Endothelial cell of umbilical vein (primary cell): ENCODE measurements around the gene PRDM16. TPM values are rescaled to one million over a fixed set of nuclear protein-coding genes. Genes with fewer than 3 reads are reported as not detected.

Source experiments
- BruUV-seq: library from RNA; stranded (reverse); fragments of 400-500 nt; replicated peaks from 2 replicates; lab custom pipeline; 2021; lab: Mats Ljungman, UMichigan
- CTCF ChIA-PET: fragments of 300-600, 350-600 bp; sonication (Branson Sonifier 250); formaldehyde crosslinking; loops from one replicate; lab custom pipeline; 2021; ENCODE audit warnings: antibody characterized with exemption, inconsistent platforms; lab: Charles Lee
- POLR2A ChIA-PET: fragments of 300-600, 350-600 bp; sonication (Branson Sonifier 250); formaldehyde crosslinking; loops from one replicate; lab custom pipeline; 2021; ENCODE audit warnings: antibody characterized with exemption, inconsistent platforms; lab: Charles Lee
- DNase-seq: peaks from one replicate; pipeline ENCODE4 v3.0.0-alpha.2; 2011; ENCODE audit warnings: low read depth, low spot score
- FAIRE-seq: peaks from 2 replicates; lab custom pipeline; 2011; peaks lifted over from hg19 to GRCh38; lab: Jason Lieb, UNC
- H2AFZ ChIP-seq: 2 replicates; pipeline ENCODE4 v1.6.0; 2012; ENCODE audit warnings: low read depth, low read length, control low read depth, inconsistent platforms
- H3K27ac ChIP-seq: 2 replicates; pipeline ENCODE4 v1.5.1; 2011; ENCODE audit warnings: low read depth, mild to moderate bottlenecking, control low read depth, low read length, moderate library complexity; ENCODE audit not compliant: insufficient read depth
- H3K27me3 ChIP-seq, 2 experiments: 2 replicates each; pipeline versions ENCODE4 v1.6.0 to v1.6.1; 2011; ENCODE audit warnings: low read length in 2 of 2, mixed read lengths in 1 of 2; ENCODE audit not compliant: control insufficient read depth in 2 of 2, insufficient read depth in 2 of 2
- H3K36me3 ChIP-seq, 2 experiments: 2 replicates in 1 of 2; 3 replicates in 1 of 2; pipeline ENCODE4 v1.5.1; 2011; ENCODE audit warnings: low read length in 2 of 2, mild to moderate bottlenecking in 1 of 2, moderate library complexity in 1 of 2; ENCODE audit not compliant: control insufficient read depth in 2 of 2, insufficient read depth in 2 of 2; ENCODE audit errors: extremely low read depth in 1 of 2
- H3K4me1 ChIP-seq: 3 replicates; pipeline ENCODE4 v1.5.1; 2011; ENCODE audit warnings: mild to moderate bottlenecking, low read length; ENCODE audit not compliant: control insufficient read depth, insufficient read depth; ENCODE audit errors: extremely low read depth
- H3K4me2 ChIP-seq: 2 replicates; pipeline ENCODE4 v1.6.1; 2011; ENCODE audit warnings: low read length, control low read depth, mixed read lengths; ENCODE audit not compliant: insufficient read depth
- H3K4me3 ChIP-seq, 3 experiments: fragments of 200-600 bp in 1 of 3; sonication (generic), shearing (Covaris generic) in 1 of 3; replicated peaks in 1 of 3; 2 replicates each; pipeline ENCODE4 v1.5.1; 2011 to 2016; ENCODE audit warnings: control low read depth in 3 of 3, low read length in 3 of 3, mild to moderate bottlenecking in 2 of 3, inconsistent platforms in 1 of 3, low read depth in 1 of 3, moderate library complexity in 1 of 3; ENCODE audit not compliant: insufficient read depth in 1 of 3
- H3K79me2 ChIP-seq: 2 replicates; pipeline ENCODE4 v1.6.0; 2012; ENCODE audit warnings: low read length, inconsistent platforms; ENCODE audit not compliant: control insufficient read depth, insufficient read depth
- H3K9ac ChIP-seq: replicated peaks from 2 replicates; pipeline ENCODE3; 2011; ENCODE audit warnings: low read length, control low read depth; ENCODE audit not compliant: insufficient read depth; ENCODE audit errors: extremely low read depth
- H3K9me1 ChIP-seq: replicated peaks from 3 replicates; pipeline ENCODE4 v1.6.0; 2011; ENCODE audit warnings: mild to moderate bottlenecking, low read length; ENCODE audit not compliant: control insufficient read depth, insufficient read depth; ENCODE audit errors: extremely low read depth
- H3K9me3 ChIP-seq: replicated peaks from 2 replicates; pipeline ENCODE4 v1.5.1; 2012; ENCODE audit warnings: low read length, inconsistent platforms; ENCODE audit not compliant: control insufficient read depth, insufficient read depth
- H4K20me1 ChIP-seq: replicated peaks from 2 replicates; pipeline ENCODE3; 2011; ENCODE audit warnings: mild to moderate bottlenecking, low read length; ENCODE audit not compliant: control insufficient read depth, insufficient read depth; ENCODE audit errors: extremely low read depth
- CTCF ChIP-seq, 2 donors: IDR thresholded peaks; 1 replicate in 1 of 2; 2 replicates in 1 of 2; pipeline ENCODE4 v1.5.1; 2011; ENCODE audit warnings: low read length in 2 of 2, mild to moderate bottlenecking in 2 of 2, moderate library complexity in 2 of 2, control low read depth in 1 of 2, inconsistent platforms in 1 of 2, low read depth in 1 of 2; ENCODE audit not compliant: insufficient read depth in 1 of 2; ENCODE audit errors: extremely low read depth in 1 of 2
- FOS ChIP-seq: IDR thresholded peaks from 2 replicates; pipeline ENCODE4 v1.6.1; 2011; ENCODE audit warnings: mild to moderate bottlenecking, low read length, moderate library complexity, borderline replicate concordance; ENCODE audit not compliant: insufficient read depth
- GATA2 ChIP-seq: IDR thresholded peaks from 2 replicates; pipeline ENCODE4 v1.7.0; 2011; ENCODE audit warnings: low read depth, mild to moderate bottlenecking, moderate library complexity, mixed read lengths, low read length; ENCODE audit not compliant: insufficient read length, insufficient read depth
- JUN ChIP-seq: IDR thresholded peaks from 2 replicates; pipeline ENCODE4 v1.6.1; 2011; ENCODE audit warnings: borderline replicate concordance, low read depth; ENCODE audit not compliant: insufficient read length, insufficient read depth
- MYC ChIP-seq: IDR thresholded peaks from one replicate; pipeline ENCODE4 v1.6.1; 2011; ENCODE audit warnings: mild to moderate bottlenecking, low read depth, low read length
- POLR2A ChIP-seq: IDR thresholded peaks from 2 replicates; pipeline ENCODE4 v1.6.1; 2012; ENCODE audit warnings: low read depth, mild to moderate bottlenecking, control low read depth, low read length
- POLR2AphosphoS5 ChIP-seq: IDR thresholded peaks from 2 replicates; pipeline ENCODE4 v1.6.1; 2012; ENCODE audit warnings: low read depth, mild to moderate bottlenecking, control low read depth, low read length, moderate library complexity; ENCODE audit not compliant: insufficient read depth
- dilution Hi-C: fragments of 300-500 bp; cut with MboI; formaldehyde crosslinking; loops from one replicate; pipeline ENCODE4 v1.15.0; 2019; ENCODE audit warnings: low sequenced_read_pairs; ENCODE audit not compliant: extremely low pct_ligation_motif_present
- intact Hi-C: fragments of 100-400 bp; cut with micrococcal nuclease; formaldehyde crosslinking; loops from one replicate; pipeline ENCODE4 v1.10.0; 2022
- polyA plus RNA-seq, 4 experiments: library from polyadenylated mRNA; depleted of rRNA in 3 of 4; stranded (reverse) in 3 of 4; unstranded in 1 of 4; fragments of >200 nt; gene quantifications; 2 replicates each; pipeline versions ENCODE4 v1.2.1 to v1.2.3, GENCODE V29; 2011 to 2012; ENCODE audit warnings: missing spikeins in 1 of 4
- total RNA-seq: library from RNA; stranded (reverse); gene quantifications from 2 replicates; pipeline ENCODE4 v1.2.3, GENCODE V29; 2021

PRDM16 gene
- total and polyA plus RNA-seq, 2 donors (not counting 3 experiments of a cell fraction or from before 2014, with no cell fraction given) = not detected

GRCh38 chr1:3176820-3177219 is 107.8 kb downstream of the PRDM16 start:
- Histone ChIP-seq H3K4me3 (no peak overlapping the region), H3K79me2 (no peaks in the 10 kb centered on the region), H3K9me1 (no peaks in the 10 kb centered on the region), H3K27ac (no peak overlapping the region), H3K9me3 (no peaks in the 10 kb centered on the region), H3K27me3 (no peaks in the 10 kb centered on the region), H4K20me1 (no peaks in the 10 kb centered on the region), H3K36me3 (no peaks in the 10 kb centered on the region), H3K4me1 (no peaks in the 10 kb centered on the region), H3K9ac (no peak overlapping the region), H3K4me2 (no peak overlapping the region), H2AFZ (no peak overlapping the region)
- TF ChIP-seq POLR2AphosphoS5 (no peak), CTCF (IDR thresholded peaks at IDR 0.05; ENCODE audit: extremely low read depth in 1 of 2, insufficient read depth in 1 of 2, low read depth in 1 of 2, low read length in 2 of 2) (no peak), FOS (no peak), POLR2A (no peak), MYC (no peak), GATA2 (no peak), JUN (no peak)
- intact Hi-C loops = no loop called here
- CTCF ChIA-PET = no interaction called here
- POLR2A ChIA-PET = no interaction called here
- no TSS peak for BruUV-seq
- FAIRE-seq = no peak
- dilution Hi-C loops = no loop called here
- DNase-seq = no peak

GRCh38 chr1:3178279-3178678 is 109.3 kb downstream of the PRDM16 start:
- Histone ChIP-seq H3K27me3 (no peaks in the 10 kb centered on the region), H3K4me1 (no peaks in the 10 kb centered on the region), H3K9ac (no peak overlapping the region), H3K9me1 (no peaks in the 10 kb centered on the region), H4K20me1 (no peaks in the 10 kb centered on the region), H3K9me3 (no peaks in the 10 kb centered on the region), H3K4me2 (no peak overlapping the region), H2AFZ (no peak overlapping the region), H3K27ac (no peak overlapping the region), H3K36me3 (no peaks in the 10 kb centered on the region), H3K79me2 (no peaks in the 10 kb centered on the region), H3K4me3 (no peak overlapping the region)
- DNase-seq = no peak
- no TSS peak for BruUV-seq
- CTCF ChIA-PET = no interaction called here
- dilution Hi-C loops (no loop called here), intact Hi-C loops (no loop called here)
- no peak for FAIRE-seq
- POLR2A ChIA-PET = no interaction called here
- no peak for TF ChIP-seq GATA2
